ENCODE results near the gene VSIG4. TPM values are rescaled to one million over a fixed set of nuclear protein-coding genes. Genes with fewer than 3 reads are reported as not detected.

VSIG4 gene
- total RNA-seq, 1 donor from 2014 or later = 237 TPM

- intact Hi-C loops (cut with DNase I) = no loop called here
- no peak overlapping the region for H3K4me3 ChIP-seq
- TF ChIP-seq, protein P1, sequence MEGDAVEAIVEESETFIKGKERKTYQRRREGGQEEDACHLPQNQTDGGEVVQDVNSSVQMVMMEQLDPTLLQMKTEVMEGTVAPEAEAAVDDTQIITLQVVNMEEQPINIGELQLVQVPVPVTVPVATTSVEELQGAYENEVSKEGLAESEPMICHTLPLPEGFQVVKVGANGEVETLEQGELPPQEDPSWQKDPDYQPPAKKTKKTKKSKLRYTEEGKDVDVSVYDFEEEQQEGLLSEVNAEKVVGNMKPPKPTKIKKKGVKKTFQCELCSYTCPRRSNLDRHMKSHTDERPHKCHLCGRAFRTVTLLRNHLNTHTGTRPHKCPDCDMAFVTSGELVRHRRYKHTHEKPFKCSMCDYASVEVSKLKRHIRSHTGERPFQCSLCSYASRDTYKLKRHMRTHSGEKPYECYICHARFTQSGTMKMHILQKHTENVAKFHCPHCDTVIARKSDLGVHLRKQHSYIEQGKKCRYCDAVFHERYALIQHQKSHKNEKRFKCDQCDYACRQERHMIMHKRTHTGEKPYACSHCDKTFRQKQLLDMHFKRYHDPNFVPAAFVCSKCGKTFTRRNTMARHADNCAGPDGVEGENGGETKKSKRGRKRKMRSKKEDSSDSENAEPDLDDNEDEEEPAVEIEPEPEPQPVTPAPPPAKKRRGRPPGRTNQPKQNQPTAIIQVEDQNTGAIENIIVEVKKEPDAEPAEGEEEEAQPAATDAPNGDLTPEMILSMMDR (IDR thresholded peaks at IDR 0.05) = no peak
- H3K27me3 ChIP-seq = no peaks in the 10 kb centered on the region
- no peak for ATAC-seq
- no peak overlapping the region for H3K27ac ChIP-seq
- no peaks in the 10 kb centered on the region for H3K36me3 ChIP-seq
- H3K9me3 ChIP-seq = no peaks in the 10 kb centered on the region
- no peak for DNase-seq
- no peaks in the 10 kb centered on the region for H3K4me1 ChIP-seq
Measured at GRCh38 chrX:65993915-65994460, 45.9 kb downstream of the VSIG4 start.

- Histone ChIP-seq H3K27ac (no peak overlapping the region), H3K9me3 (no peaks in the 10 kb centered on the region), H3K4me3 (no peak overlapping the region), H3K36me3 (no peaks in the 10 kb centered on the region), H3K27me3 (no peaks in the 10 kb centered on the region), H3K4me1 (no peaks in the 10 kb centered on the region)
- no peak for DNase-seq
- intact Hi-C loops (cut with DNase I) = no loop called here
- TF ChIP-seq, protein P1 (IDR thresholded peaks at IDR 0.05) = no peak
- ATAC-seq = no peak
Measured at GRCh38 chrX:65993332-65993731, 46.5 kb downstream of the VSIG4 start.

DNA sequence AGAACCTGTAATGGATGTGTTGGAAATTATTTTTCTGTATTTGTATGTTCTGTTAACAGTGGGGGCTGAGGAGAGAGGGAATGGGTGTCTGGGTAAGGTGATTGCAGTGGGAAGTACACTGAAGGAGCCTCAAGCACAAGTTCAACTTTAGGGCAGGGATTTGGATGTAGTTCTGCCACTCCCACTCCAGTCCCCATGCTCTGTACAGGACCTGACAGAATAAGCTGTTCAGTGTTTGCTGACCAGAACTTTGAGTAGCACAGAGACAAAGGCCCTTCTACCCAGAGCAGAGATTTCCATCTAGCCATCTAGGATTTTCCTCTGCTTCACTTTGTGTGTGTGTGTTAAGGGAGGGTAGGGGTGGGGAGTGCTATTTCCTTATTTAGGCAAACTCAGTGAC lies 49.2 kb downstream of the VSIG4 start:
- no peak for ATAC-seq

DNA sequence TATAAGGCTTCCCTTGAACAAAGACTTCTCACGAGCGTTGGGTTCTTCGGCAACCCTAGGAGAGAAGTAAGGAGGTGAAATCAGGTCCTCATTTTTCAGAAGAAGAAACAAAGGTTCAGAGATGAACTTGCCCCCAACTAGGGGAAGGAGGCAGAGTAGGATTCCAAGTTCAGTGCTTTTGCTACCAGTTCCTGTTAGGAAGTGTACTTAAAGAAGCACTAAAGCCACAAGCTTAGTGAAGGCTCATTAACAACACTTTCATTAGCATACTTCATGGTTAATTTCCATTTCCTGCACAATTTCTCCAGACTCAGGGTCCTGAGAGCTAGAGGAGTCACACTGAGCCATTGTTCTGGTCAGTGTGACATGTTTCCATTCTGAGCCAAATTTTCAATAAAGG lies 52.1 kb downstream of the VSIG4 start:
- Histone ChIP-seq H3K4me3 (no peak overlapping the region), H3K36me3 (no peaks in the 10 kb centered on the region), H3K27ac (peak overlapping the region; percentile 11), H3K27me3 (no peaks in the 10 kb centered on the region), H3K4me1 (peaks cover 6% of the 10 kb centered on the region), H3K9me3 (no peaks in the 10 kb centered on the region)
- ATAC-seq (no peak), DNase-seq (no peak)
- intact Hi-C loops (cut with DNase I) = loop anchor here (10.0 kb wide), 1 partner anchor 403 kb away; no protein-coding TSS in a partner anchor
- TF ChIP-seq, protein P1 (IDR thresholded peaks at IDR 0.05) = no peak

More for the DNA sequence above, 49.2 kb downstream of the VSIG4 start:
- intact Hi-C loops (cut with DNase I) = no loop called here
- Histone ChIP-seq H3K36me3 (no peaks in the 10 kb centered on the region), H3K27me3 (no peaks in the 10 kb centered on the region), H3K9me3 (no peaks in the 10 kb centered on the region), H3K4me1 (peaks cover 6% of the 10 kb centered on the region), H3K27ac (no peak overlapping the region), H3K4me3 (no peak overlapping the region)
- TF ChIP-seq, protein P1 (IDR thresholded peaks at IDR 0.05) = no peak
- DNase-seq = no peak

GRCh38 chrX:65985922-65986588 lies 53.8 kb downstream of the VSIG4 start:
- DNase-seq (no peak), ATAC-seq (peak; percentile 92)
- intact Hi-C loops (cut with DNase I) = loop anchor here (10.0 kb wide), 1 partner anchor 401 kb away; no protein-coding TSS in a partner anchor
- TF ChIP-seq, protein P1 (IDR thresholded peaks at IDR 0.05) = peak; percentile 53
- H3K36me3 ChIP-seq = no peaks in the 10 kb centered on the region
- no peaks in the 10 kb centered on the region for H3K27me3 ChIP-seq
- H3K4me3 ChIP-seq = no peak overlapping the region
- peak overlapping the region; percentile 8 for H3K27ac ChIP-seq
- H3K4me1 ChIP-seq = peaks cover 6% of the 10 kb centered on the region
- no peaks in the 10 kb centered on the region for H3K9me3 ChIP-seq
